Esophagus (tissue), 2 donors: ENCODE measurements around the gene TENT4A. TPM values are rescaled to one million over a fixed set of nuclear protein-coding genes. Genes with fewer than 3 reads are reported as not detected.

Experiments
- H3K27ac ChIP-seq, 2 donors: one replicate each; pipeline ENCODE4 v1.5.1; 2013; ENCODE audit warnings: low read depth in 2 of 2, mild to moderate bottlenecking in 2 of 2, inconsistent platforms in 1 of 2, low read length in 1 of 2, moderate library complexity in 1 of 2
- H3K27me3 ChIP-seq, 2 donors: one replicate each; pipeline ENCODE4 v1.6.1; 2013; ENCODE audit warnings: low read length in 2 of 2, control low read depth in 1 of 2, mild to moderate bottlenecking in 1 of 2; ENCODE audit not compliant: insufficient read depth in 2 of 2, control insufficient read depth in 1 of 2
- H3K36me3 ChIP-seq, 2 donors: one replicate each; pipeline ENCODE4 v1.6.1; 2013; ENCODE audit warnings: low read length in 1 of 2; ENCODE audit not compliant: control insufficient read depth in 2 of 2, insufficient read depth in 2 of 2
- H3K4me1 ChIP-seq, 2 donors: one replicate each; pipeline ENCODE4 v1.6.1; 2013; ENCODE audit warnings: low read length in 1 of 2; ENCODE audit not compliant: control insufficient read depth in 2 of 2, insufficient read depth in 2 of 2
- H3K4me3 ChIP-seq, 2 donors: one replicate each; pipeline ENCODE4 v1.5.1; 2013; ENCODE audit warnings: low read length in 2 of 2, mild to moderate bottlenecking in 2 of 2, low read depth in 1 of 2, moderate library complexity in 1 of 2
- H3K9me3 ChIP-seq, 2 donors: one replicate each; pipeline ENCODE4 v1.6.1; 2013; ENCODE audit warnings: mild to moderate bottlenecking in 2 of 2, low read depth in 1 of 2, low read length in 1 of 2, moderate library complexity in 1 of 2; ENCODE audit not compliant: control insufficient read depth in 2 of 2, insufficient read depth in 1 of 2
- whole genome bisulfite sequencing, 2 donors: extraction: QIAGEN DNeasy Blood & Tissue Kit; methylation state at CpG; one replicate each; pipeline ENCODE4 v1.1.7; 2013; 5-methylcytosine and 5-hydroxymethylcytosine counted together
- polyA plus RNA-seq, 2 donors: library from polyadenylated mRNA; stranded (reverse); fragments of 200-250 nt; gene quantifications; one replicate each; pipeline ENCODE4 v1.2.3, GENCODE V29; 2013
- donor health status: healthy with polysubstance abuse.
- donor health status: Bipolar disorder and iron deficiency.

TENT4A gene
- polyA plus RNA-seq, 2 donors, result 7.9 to 8.9 TPM

DNA sequence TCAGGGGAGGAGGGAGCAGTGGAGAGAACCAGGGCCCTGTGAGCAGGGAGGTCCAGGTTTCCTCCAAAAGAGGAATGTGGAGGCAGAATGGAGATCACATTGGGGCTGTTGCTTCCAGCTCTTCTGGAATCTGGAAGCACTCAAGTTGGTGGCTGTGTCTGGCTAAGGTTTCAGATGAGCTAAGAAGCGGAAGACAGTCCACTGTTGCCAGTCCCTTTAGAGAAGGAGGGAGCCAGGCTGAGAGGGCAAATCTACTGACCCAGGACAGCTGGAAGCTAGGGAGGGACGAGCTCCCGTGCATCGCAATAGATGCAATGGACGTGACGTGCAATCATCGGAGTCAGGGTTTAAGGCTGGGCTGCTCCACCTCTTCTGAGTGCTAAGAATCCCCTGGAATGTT lies 71.2 kb downstream of the TENT4A start:
- H3K9me3 ChIP-seq, result no peaks in the 10 kb centered on the region
- WGBS, 2 donors, result 89 to 92% methylated on average over 7 of the region's 7 CpGs

GRCh38 chr5:6785161-6785860 lies 72.1 kb downstream of the TENT4A start:
- Histone ChIP-seq H3K36me3 (no peaks in the 10 kb centered on the region), H3K4me1 (no peaks in the 10 kb centered on the region), H3K4me3 (no peak overlapping the region), H3K27me3 (no peaks in the 10 kb centered on the region), H3K9me3 (no peaks in the 10 kb centered on the region), H3K27ac (no peak overlapping the region)
- 83 to 91% methylated on average over 6 of the region's 6 CpGs for WGBS, 2 donors

More for the DNA sequence above, 71.2 kb downstream of the TENT4A start:
- no peaks in the 10 kb centered on the region for H3K27me3 ChIP-seq
- no peaks in the 10 kb centered on the region for H3K36me3 ChIP-seq
- H3K27ac ChIP-seq, result no peak overlapping the region
- no peaks in the 10 kb centered on the region for H3K4me1 ChIP-seq
- no peak overlapping the region for H3K4me3 ChIP-seq

- Histone ChIP-seq H3K4me1 (no peaks in the 10 kb centered on the region), H3K27ac (no peak overlapping the region), H3K4me3 (no peak overlapping the region), H3K36me3 (no peaks in the 10 kb centered on the region), H3K27me3 (no peaks in the 10 kb centered on the region), H3K9me3 (no peaks in the 10 kb centered on the region)
- WGBS, 2 donors, result 84 to 86% methylated on average over 2 of the region's 2 CpGs
These were observed 72.6 kb downstream of the TENT4A start for GRCh38 chr5:6785861-6786180.

DNA sequence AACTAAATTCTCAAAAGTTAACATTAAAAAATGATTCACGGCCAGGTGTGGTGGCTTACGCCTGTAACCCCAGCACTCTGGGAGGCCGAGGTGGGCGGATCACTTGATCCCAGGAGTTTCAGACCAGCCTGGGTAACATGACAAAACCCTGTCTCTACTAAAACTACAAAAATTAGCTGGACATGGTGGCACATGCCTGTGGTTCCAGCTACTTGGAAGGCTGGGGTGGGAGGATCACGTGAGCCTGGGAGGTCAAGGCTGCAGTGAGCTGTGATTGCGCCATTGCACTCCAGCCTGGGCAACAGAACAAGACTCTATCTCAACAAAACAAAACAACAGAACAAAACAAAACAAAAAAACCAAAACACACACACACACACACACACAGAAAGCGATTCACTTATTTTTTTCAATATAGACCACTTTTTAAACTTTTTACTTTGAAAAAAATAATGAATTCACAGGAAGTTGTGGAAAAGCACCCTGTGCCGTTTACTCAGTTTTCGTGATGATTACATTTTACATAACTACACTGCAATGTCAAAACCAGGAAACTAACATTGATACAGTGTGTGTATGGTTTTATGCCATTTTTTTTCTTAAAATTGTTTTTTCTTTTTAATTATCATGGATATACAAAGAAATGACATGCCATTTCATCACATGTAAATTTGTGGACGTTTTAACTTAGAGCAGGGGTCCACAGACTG lies 73.7 kb downstream of the TENT4A start:
- no peak overlapping the region for H3K4me3 ChIP-seq
- no peaks in the 10 kb centered on the region for H3K4me1 ChIP-seq
- WGBS, 2 donors, result 83 to 84% methylated on average over 10 of the region's 10 CpGs
- no peaks in the 10 kb centered on the region for H3K27me3 ChIP-seq
- no peak overlapping the region for H3K27ac ChIP-seq
- no peaks in the 10 kb centered on the region for H3K9me3 ChIP-seq
- H3K36me3 ChIP-seq, result no peaks in the 10 kb centered on the region

DNA sequence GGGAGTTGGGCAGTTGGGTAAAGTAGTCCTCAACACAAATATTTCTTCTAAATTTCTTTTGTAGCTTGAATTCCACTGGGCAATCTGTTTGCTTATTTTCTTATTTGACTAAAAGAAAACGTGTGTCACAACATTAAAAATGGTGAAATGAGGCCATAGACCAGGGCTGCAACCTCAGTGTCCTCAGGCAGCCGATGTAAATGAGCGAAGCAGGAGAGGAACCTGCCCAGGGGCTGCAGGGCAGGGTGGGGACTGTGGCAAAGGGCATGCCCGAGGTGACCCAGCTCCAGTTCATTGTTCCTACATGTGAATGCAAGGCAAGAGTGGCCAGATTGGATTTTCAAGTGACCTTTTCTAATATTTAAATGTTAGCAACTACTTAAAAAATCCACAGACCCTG lies 74.7 kb downstream of the TENT4A start:
- H3K27me3 ChIP-seq, result no peaks in the 10 kb centered on the region
- H3K9me3 ChIP-seq, result no peaks in the 10 kb centered on the region
- no peak overlapping the region for H3K27ac ChIP-seq
- no peak overlapping the region for H3K4me3 ChIP-seq
- H3K36me3 ChIP-seq, result no peaks in the 10 kb centered on the region
- 79% methylated on average over 4 of the region's 4 CpGs for WGBS, 2 donors
- no peaks in the 10 kb centered on the region for H3K4me1 ChIP-seq

- Histone ChIP-seq H3K27me3 (no peaks in the 10 kb centered on the region), H3K4me1 (no peaks in the 10 kb centered on the region), H3K4me3 (no peak overlapping the region), H3K36me3 (no peaks in the 10 kb centered on the region), H3K9me3 (no peaks in the 10 kb centered on the region), H3K27ac (no peak overlapping the region)
- WGBS, 2 donors, result 81 to 90% methylated on average over 7 of the region's 7 CpGs
These were observed 75.2 kb downstream of the TENT4A start for GRCh38 chr5:6788439-6788838.

- 82 to 87% methylated on average over 15 of the region's 15 CpGs for WGBS, 2 donors
- Histone ChIP-seq H3K27me3 (no peaks in the 10 kb centered on the region), H3K36me3 (no peaks in the 10 kb centered on the region), H3K27ac (no peak overlapping the region), H3K9me3 (no peaks in the 10 kb centered on the region), H3K4me1 (no peaks in the 10 kb centered on the region), H3K4me3 (no peak overlapping the region)
These were observed 75.9 kb downstream of the TENT4A start for GRCh38 chr5:6788956-6789649.

DNA sequence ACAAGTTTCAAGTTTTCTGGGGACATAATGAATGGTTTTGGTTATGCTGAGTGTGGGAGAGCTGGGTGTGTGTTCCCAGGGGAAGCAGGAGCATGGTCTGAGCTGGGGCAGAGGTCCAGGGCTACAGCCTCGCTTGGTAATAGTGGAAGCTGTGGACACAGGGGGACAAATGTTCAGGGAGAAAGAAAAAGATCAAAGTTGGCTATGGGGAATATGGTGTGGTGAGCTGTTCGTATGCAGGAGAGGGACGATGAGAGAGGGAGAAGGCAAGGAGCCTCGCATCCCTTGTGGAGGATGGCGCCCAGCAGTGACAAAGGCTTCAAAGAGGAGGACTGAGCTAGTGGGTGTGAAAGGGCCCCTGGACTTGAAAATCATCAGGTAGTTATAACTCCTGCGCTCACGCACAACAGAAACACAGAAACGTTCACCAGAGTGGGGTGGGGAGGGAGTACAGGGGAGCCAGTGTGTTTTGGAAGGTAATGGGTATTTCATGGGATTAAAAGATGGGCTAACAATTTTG lies 77.2 kb downstream of the TENT4A start:
- no peak overlapping the region for H3K27ac ChIP-seq
- H3K4me3 ChIP-seq, result no peak overlapping the region
- H3K9me3 ChIP-seq, result no peaks in the 10 kb centered on the region
- no peaks in the 10 kb centered on the region for H3K36me3 ChIP-seq
- H3K4me1 ChIP-seq, result no peaks in the 10 kb centered on the region
- H3K27me3 ChIP-seq, result no peaks in the 10 kb centered on the region
- WGBS, 2 donors, result 78 to 85% methylated on average over 8 of the region's 8 CpGs

- Histone ChIP-seq H3K9me3 (no peaks in the 10 kb centered on the region), H3K36me3 (no peaks in the 10 kb centered on the region), H3K4me3 (no peak overlapping the region), H3K4me1 (no peaks in the 10 kb centered on the region), H3K27me3 (no peaks in the 10 kb centered on the region), H3K27ac (no peak overlapping the region)
- 33% methylated on average over 10 of the region's 10 CpGs for WGBS, 2 donors
These were observed 77.8 kb downstream of the TENT4A start for GRCh38 chr5:6791031-6791430.
